Adrenal gland (tissue), 12 donors: Measurements from ENCODE around the gene DNAH17. TPM values are rescaled to one million over a fixed set of nuclear protein-coding genes. Genes with fewer than 3 reads are reported as not detected.

Source experiments
- DNase-seq, 7 donors: peaks; one replicate each; pipeline ENCODE4 v3.0.0-alpha.2; 2019 to 2020
- H3K27ac ChIP-seq, 5 donors: fragments of 200-600 bp; sonication (generic) in 4 of 5; 1 replicate in 3 of 5; 2 replicates in 2 of 5; pipeline versions ENCODE4 v1.5.1 to v1.8.0; 2016 to 2020; ENCODE audit warnings: mild to moderate bottlenecking in 1 of 5
- H3K27me3 ChIP-seq: fragments of 200-600 bp; 2 replicates; pipeline ENCODE4 v1.8.0; 2021
- H3K36me3 ChIP-seq, 2 donors: fragments of 200-600 bp; replicated peaks in 1 of 2; 1 replicate in 1 of 2; 2 replicates in 1 of 2; pipeline versions ENCODE4 v1.5.1 to v1.8.0; 2018 to 2022
- H3K4me1 ChIP-seq, 2 donors: fragments of 200-600 bp; replicated peaks in 1 of 2; 1 replicate in 1 of 2; 2 replicates in 1 of 2; pipeline versions ENCODE4 v1.5.1 to v1.8.0; 2018 to 2021
- H3K4me3 ChIP-seq, 4 donors: fragments of 200-600 bp; sonication (generic) in 3 of 4; one replicate each; pipeline ENCODE4 v1.5.1; 2016 to 2018
- H3K9me3 ChIP-seq, 3 donors: fragments of 200-600 bp; sonication (generic) in 1 of 3; replicated peaks in 1 of 3; 1 replicate in 2 of 3; 2 replicates in 1 of 3; pipeline versions ENCODE4 v1.5.1 to v1.8.0; 2016 to 2021
- POLR2A ChIP-seq, 2 donors: fragments of 450-650 bp; IDR thresholded peaks; one replicate each; pipeline ENCODE4 v1.6.1; 2017; ENCODE audit warnings: antibody characterized with exemption in 2 of 2, mild to moderate bottlenecking in 2 of 2, moderate library complexity in 1 of 2
- WGBS, 4 donors: extraction: QIAGEN DNeasy Blood & Tissue Kit in 2 of 4; methylation state at CpG; one replicate each; pipeline versions ENCODE4 v1.1.5 to v1.1.7; 2013 to 2017; 5-methylcytosine and 5-hydroxymethylcytosine counted together
- intact Hi-C, 2 donors: fragments of 100-400 bp; cut with DNase I; formaldehyde crosslinking; loops; one replicate each; pipeline versions ENCODE4 v1.14.1 to v1.15.0; 2022 to 2023
- polyA plus RNA-seq, 3 donors: library from polyadenylated mRNA; stranded (reverse); fragments of 200-250 nt in 2 of 3; fragments of 350-450 nt in 1 of 3; fragmentation: Illumina TruSeq in 1 of 3; extraction: RNeasy Lipid Tissue Mini Kit (QIAGEN cat#74804) in 1 of 3; gene quantifications; one replicate each; pipeline ENCODE4 v1.2.3, GENCODE V29; 2013 to 2014
- total RNA-seq, 9 donors: library from RNA; depleted of rRNA in 4 of 9; stranded (reverse); fragments of >200 nt in 4 of 9; fragments of 120-200 nt in 1 of 9; fragmentation: NEBNext Ultra II Directional in 1 of 9; extraction: Animal tissue kit (Norgen Biotek cat#: 25700) in 1 of 9; gene quantifications; one replicate each; pipeline versions ENCODE4 v1.1.0 to v1.2.4, GENCODE V29; 2013 to 2023
- TF ChIP-seq, protein P1 (sequence below), 6 experiments: fragments of 450-650 bp in 4 of 6; fragments of 200-600 bp in 2 of 6; sonication (generic) in 1 of 6; IDR thresholded peaks; 1 replicate in 5 of 6; 2 replicates in 1 of 6; pipeline versions ENCODE4 v1.5.1 to v1.8.0; 2016 to 2021; ENCODE audit warnings: antibody characterized with exemption in 6 of 6, mild to moderate bottlenecking in 2 of 6, moderate library complexity in 1 of 6
- donor health status: healthy with polysubstance abuse.
- donor health status: Bipolar disorder and iron deficiency.
- donor health status: DM: yes; HTN: yes; CAD: no.
- donor health status: DM: no; HTN: no; CAD: no.
- donor health status: DM: no; HTN: no; CAD: no.
- donor health status: DM: yes; HTN: yes; CAD: no.

DNAH17 gene
- total and polyA plus RNA-seq, 12 donors, result 0.03 to 1.8 (median 0.22) TPM; not detected in 5

- Histone ChIP-seq H3K27ac (no peak overlapping the region), H3K36me3 (no peaks in the 10 kb centered on the region), H3K4me1 (peaks cover 14 to 15% of the 10 kb centered on the region in 2 donors), H3K4me3 (no peak overlapping the region), H3K9me3 (no peaks in the 10 kb centered on the region), H3K27me3 (no peaks in the 10 kb centered on the region)
- TF ChIP-seq POLR2A (IDR thresholded peaks at IDR 0.05), result no peak
- TF ChIP-seq, protein P1, sequence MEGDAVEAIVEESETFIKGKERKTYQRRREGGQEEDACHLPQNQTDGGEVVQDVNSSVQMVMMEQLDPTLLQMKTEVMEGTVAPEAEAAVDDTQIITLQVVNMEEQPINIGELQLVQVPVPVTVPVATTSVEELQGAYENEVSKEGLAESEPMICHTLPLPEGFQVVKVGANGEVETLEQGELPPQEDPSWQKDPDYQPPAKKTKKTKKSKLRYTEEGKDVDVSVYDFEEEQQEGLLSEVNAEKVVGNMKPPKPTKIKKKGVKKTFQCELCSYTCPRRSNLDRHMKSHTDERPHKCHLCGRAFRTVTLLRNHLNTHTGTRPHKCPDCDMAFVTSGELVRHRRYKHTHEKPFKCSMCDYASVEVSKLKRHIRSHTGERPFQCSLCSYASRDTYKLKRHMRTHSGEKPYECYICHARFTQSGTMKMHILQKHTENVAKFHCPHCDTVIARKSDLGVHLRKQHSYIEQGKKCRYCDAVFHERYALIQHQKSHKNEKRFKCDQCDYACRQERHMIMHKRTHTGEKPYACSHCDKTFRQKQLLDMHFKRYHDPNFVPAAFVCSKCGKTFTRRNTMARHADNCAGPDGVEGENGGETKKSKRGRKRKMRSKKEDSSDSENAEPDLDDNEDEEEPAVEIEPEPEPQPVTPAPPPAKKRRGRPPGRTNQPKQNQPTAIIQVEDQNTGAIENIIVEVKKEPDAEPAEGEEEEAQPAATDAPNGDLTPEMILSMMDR (IDR thresholded peaks at IDR 0.05), result no peak
- intact Hi-C loops, result no loop called here
- 87 to 94% (median 91%) methylated on average over 13 of the region's 13 CpGs for WGBS, 4 donors
- no peak for DNase-seq
Observed at GRCh38 chr17:78589885-78590284, 12.7 kb upstream of the DNAH17 start.

GRCh38 chr17:78589031-78589675 is 12.0 kb upstream of the DNAH17 start:
- Histone ChIP-seq H3K36me3 (no peaks in the 10 kb centered on the region), H3K4me3 (no peak overlapping the region), H3K27me3 (no peaks in the 10 kb centered on the region), H3K4me1 (peaks cover 14 to 15% of the 10 kb centered on the region in 2 donors), H3K27ac (no peak overlapping the region), H3K9me3 (no peaks in the 10 kb centered on the region)
- TF ChIP-seq POLR2A (IDR thresholded peaks at IDR 0.05), result no peak
- TF ChIP-seq, protein P1 (IDR thresholded peaks at IDR 0.05), result no peak
- intact Hi-C loops, result no loop called here
- WGBS, 4 donors, result 93 to 97% (median 94%) methylated on average over 18 of the region's 18 CpGs
- DNase-seq, result no peak

GRCh38 chr17:78588258-78589030 is 11.2 kb upstream of the DNAH17 start:
- intact Hi-C loops, result no loop called here
- peaks cover 14 to 15% of the 10 kb centered on the region in 2 donors for H3K4me1 ChIP-seq
- WGBS, 4 donors, result 78 to 86% (median 83%) methylated on average over 5 to 16 of the region's 16 CpGs

DNA sequence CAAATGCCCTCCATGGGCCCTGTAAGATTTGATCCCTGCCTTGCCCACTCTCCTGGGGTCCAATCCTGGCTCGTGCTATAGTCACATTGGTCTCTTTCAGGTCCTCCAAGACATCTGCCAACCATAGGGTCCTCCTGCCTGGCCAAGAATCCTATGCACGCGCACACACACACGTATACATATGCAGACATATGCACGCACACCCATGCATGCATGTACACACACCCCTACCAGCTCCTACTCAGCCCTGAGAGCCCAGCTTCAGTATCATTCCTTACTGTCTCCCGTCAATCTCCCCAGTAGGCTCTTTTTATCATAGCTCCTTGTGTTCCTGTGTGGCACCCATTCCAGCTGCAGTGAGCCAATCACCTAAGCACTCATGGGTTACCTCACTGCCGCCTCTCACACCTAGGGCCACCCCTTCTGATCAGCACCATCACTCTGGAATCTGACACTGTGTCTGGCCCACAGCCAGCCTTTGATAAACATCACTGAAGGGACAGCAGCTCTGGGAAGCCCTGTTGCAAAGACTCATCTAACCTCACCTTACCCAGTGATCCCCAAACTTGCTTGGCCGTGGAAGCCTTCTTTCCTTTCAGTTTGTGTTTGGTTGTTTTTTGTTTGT is 7.9 kb upstream of the DNAH17 start:
- 87 to 93% (median 92%) methylated on average over 8 of the region's 8 CpGs for WGBS, 4 donors
- intact Hi-C loops, result no loop called here
- Histone ChIP-seq H3K4me1 (no peaks in the 10 kb centered on the region), H3K9me3 (no peaks in the 10 kb centered on the region), H3K27ac (no peak overlapping the region), H3K36me3 (no peaks in the 10 kb centered on the region), H3K4me3 (no peak overlapping the region), H3K27me3 (no peaks in the 10 kb centered on the region)
- no peak for DNase-seq
- no peak for TF ChIP-seq POLR2A (IDR thresholded peaks at IDR 0.05)
- TF ChIP-seq, protein P1 (IDR thresholded peaks at IDR 0.05), result no peak

More at GRCh38 chr17:78588258-78589030, 11.2 kb upstream of the DNAH17 start:
- H3K27ac ChIP-seq, result no peak overlapping the region
- H3K4me3 ChIP-seq, result no peak overlapping the region
- H3K9me3 ChIP-seq, result no peaks in the 10 kb centered on the region
- H3K27me3 ChIP-seq, result no peaks in the 10 kb centered on the region
- no peaks in the 10 kb centered on the region for H3K36me3 ChIP-seq
- no peak for DNase-seq
- TF ChIP-seq, protein P1 (IDR thresholded peaks at IDR 0.05), result no peak
- no peak for TF ChIP-seq POLR2A (IDR thresholded peaks at IDR 0.05)
